ENCODE data around the gene TMEM270. TPM values are rescaled to one million over a fixed set of nuclear protein-coding genes. Genes with fewer than 3 reads are reported as not detected.
A peak's percentile ranks its signal among the peaks of the same experiment; 100 is the strongest.

The TMEM270 gene
- total RNA-seq, 2 donors from 2014 or later, result 4.9 TPM; not detected in 1

DNA sequence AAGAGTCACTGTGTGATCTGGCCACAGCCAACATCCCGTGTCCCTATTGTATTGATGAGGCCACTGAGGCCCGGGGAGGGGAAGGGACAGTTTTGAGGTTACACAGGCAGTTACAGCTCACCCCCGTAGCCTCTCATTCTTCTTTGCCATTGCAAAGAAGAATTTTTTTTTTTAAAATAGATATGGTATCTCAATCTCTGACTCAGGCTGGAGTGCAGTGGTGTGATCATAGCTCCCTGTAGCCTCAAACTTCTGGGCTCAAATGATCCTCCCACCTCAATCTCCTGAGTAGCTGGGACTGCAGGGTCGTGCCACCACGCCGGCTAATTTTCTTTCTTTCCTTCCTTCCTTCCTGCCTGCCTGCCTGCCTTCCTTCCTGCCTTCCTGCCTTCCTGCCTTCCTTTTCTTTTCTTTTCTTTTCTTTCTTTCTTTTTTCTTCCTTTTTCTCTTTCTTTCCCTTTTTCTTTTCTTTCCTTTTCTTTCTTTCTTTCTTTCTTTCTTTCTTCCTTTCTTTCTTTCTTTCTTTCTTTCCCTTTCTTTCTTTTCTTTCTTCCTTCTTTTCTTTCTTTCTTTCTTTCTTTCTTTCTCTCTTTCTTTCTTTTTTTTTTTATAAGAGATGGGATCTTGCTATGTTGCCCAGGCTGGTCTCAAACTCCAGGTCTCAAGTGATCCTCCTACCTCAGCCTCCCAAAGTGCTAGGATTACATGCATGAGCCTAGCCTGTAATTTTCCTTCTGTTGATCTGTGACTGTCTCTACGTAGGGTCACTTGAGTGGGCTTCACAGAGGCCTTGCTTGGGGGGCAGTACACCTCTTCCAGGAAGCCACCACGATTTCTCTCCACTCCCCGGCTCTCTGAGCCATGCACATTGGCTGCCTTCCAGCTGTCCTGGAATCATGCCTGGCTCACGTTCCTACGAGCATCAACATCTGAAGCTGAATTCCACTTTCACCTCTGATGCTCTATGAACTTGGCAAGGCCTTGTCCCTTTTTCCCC, 31.3 kb downstream of the TMEM270 start:
- intact Hi-C loops (cut with DNase I), result loop anchor here (2.0 kb wide), 1 partner anchor 134 kb away; no protein-coding TSS in a partner anchor
- Histone ChIP-seq H3K27ac (no peak overlapping the region), H3K4me3 (no peak overlapping the region), H3K4me1 (replicated peaks) (peaks cover 7% of the 10 kb centered on the region), H3K9me3 (no peaks in the 10 kb centered on the region), H3K36me3 (no peaks in the 10 kb centered on the region), H3K27me3 (replicated peaks; ENCODE audit: insufficient read depth) (no peaks in the 10 kb centered on the region)
- TF ChIP-seq, protein P1, sequence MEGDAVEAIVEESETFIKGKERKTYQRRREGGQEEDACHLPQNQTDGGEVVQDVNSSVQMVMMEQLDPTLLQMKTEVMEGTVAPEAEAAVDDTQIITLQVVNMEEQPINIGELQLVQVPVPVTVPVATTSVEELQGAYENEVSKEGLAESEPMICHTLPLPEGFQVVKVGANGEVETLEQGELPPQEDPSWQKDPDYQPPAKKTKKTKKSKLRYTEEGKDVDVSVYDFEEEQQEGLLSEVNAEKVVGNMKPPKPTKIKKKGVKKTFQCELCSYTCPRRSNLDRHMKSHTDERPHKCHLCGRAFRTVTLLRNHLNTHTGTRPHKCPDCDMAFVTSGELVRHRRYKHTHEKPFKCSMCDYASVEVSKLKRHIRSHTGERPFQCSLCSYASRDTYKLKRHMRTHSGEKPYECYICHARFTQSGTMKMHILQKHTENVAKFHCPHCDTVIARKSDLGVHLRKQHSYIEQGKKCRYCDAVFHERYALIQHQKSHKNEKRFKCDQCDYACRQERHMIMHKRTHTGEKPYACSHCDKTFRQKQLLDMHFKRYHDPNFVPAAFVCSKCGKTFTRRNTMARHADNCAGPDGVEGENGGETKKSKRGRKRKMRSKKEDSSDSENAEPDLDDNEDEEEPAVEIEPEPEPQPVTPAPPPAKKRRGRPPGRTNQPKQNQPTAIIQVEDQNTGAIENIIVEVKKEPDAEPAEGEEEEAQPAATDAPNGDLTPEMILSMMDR (IDR thresholded peaks at IDR 0.05), result no peak
- TF ChIP-seq POLR2AphosphoS5 (IDR thresholded peaks at IDR 0.05), result no peak
- no peak for TF ChIP-seq POLR2A (IDR thresholded peaks at IDR 0.05)
- 53% methylated on average over 11 of the region's 11 CpGs for WGBS
- DNase-seq (ENCODE audit: low spot score), result peak; percentile 33

DNA sequence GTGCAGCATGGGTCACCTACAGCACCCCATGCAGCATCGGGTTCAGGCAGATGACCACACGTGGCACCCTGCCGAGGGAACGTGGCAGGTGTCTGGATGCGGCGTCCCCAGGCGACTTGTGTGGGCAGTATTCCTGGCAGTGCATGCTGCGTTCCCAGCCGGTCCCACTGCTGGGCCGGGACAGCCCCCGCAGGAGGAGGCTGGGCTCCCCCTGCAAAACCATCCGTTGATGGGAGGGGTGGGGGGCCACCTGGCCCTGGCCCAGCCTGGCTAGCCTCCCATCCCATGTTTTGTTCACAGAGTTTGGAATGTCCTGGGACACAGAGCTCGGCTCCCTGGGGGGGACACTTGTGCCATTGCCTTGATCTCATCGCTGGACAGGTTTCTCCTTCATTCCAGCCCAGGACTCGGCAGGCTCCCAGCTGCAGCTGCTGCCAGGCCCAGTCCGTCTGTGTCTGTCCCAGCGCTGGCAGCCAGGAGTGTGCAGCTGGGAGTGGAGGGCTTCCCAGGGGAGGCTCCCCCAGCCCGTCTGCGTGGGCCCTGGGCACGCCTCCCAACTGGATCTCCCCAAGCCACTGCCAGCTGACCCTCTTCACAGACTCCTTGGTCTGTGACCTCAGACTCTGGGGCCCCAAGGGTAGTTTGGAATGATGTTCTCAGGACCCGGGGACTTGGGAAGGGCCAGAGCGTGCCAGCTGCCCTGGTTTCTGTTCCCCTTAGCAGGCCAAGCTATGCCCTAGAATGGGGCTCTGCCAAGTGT, 32.6 kb downstream of the TMEM270 start:
- WGBS, result 25% methylated on average over 19 of the region's 22 CpGs
- intact Hi-C loops (cut with DNase I), result loop anchor here (2.0 kb wide), 1 partner anchor 133 kb away; no protein-coding TSS in a partner anchor
- Histone ChIP-seq H3K27me3 (replicated peaks; ENCODE audit: insufficient read depth) (no peaks in the 10 kb centered on the region), H3K27ac (no peak overlapping the region), H3K4me1 (replicated peaks) (peaks cover 7% of the 10 kb centered on the region), H3K9me3 (no peaks in the 10 kb centered on the region), H3K4me3 (no peak overlapping the region), H3K36me3 (no peaks in the 10 kb centered on the region)
- peak; percentile 33 for DNase-seq (ENCODE audit: low spot score)
- TF ChIP-seq POLR2AphosphoS5 (IDR thresholded peaks at IDR 0.05) (peak; percentile 27), POLR2A (IDR thresholded peaks at IDR 0.05) (no peak)
- TF ChIP-seq, protein P1 (IDR thresholded peaks at IDR 0.05), result no peak

DNA sequence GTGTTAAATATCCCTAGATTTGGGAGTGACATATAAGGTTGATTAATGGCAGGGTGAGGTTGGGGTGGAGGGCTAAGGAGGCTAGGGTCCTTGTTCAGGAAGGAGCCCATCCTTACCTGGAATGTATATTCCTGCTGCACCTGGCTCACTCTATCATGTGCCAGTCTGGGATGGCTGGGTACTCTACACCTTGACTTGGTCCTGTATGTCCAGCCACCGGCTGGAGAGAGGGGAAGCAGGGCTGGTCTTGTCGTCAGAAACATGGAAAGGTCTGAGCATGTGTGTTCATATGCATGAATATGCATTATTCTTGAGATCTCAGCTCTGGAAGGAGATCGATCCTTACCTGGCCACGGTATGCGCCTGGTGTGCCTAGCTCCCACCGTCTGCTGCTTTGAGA, 33.2 kb downstream of the TMEM270 start:
- no peaks in the 10 kb centered on the region for H3K36me3 ChIP-seq
- no peaks in the 10 kb centered on the region for H3K27me3 ChIP-seq (replicated peaks; ENCODE audit: insufficient read depth)
- H3K27ac ChIP-seq, result no peak overlapping the region
- no peak for TF ChIP-seq POLR2A (IDR thresholded peaks at IDR 0.05)
- no peak for TF ChIP-seq POLR2AphosphoS5 (IDR thresholded peaks at IDR 0.05)
- TF ChIP-seq, protein P1 (IDR thresholded peaks at IDR 0.05), result no peak
- intact Hi-C loops (cut with DNase I), result no loop called here
- no peak overlapping the region for H3K4me3 ChIP-seq
- DNase-seq (ENCODE audit: low spot score), result no peak
- no peaks in the 10 kb centered on the region for H3K9me3 ChIP-seq
- WGBS, result 86% methylated on average over 6 of the region's 6 CpGs
- H3K4me1 ChIP-seq (replicated peaks), result peaks cover 7% of the 10 kb centered on the region

DNA sequence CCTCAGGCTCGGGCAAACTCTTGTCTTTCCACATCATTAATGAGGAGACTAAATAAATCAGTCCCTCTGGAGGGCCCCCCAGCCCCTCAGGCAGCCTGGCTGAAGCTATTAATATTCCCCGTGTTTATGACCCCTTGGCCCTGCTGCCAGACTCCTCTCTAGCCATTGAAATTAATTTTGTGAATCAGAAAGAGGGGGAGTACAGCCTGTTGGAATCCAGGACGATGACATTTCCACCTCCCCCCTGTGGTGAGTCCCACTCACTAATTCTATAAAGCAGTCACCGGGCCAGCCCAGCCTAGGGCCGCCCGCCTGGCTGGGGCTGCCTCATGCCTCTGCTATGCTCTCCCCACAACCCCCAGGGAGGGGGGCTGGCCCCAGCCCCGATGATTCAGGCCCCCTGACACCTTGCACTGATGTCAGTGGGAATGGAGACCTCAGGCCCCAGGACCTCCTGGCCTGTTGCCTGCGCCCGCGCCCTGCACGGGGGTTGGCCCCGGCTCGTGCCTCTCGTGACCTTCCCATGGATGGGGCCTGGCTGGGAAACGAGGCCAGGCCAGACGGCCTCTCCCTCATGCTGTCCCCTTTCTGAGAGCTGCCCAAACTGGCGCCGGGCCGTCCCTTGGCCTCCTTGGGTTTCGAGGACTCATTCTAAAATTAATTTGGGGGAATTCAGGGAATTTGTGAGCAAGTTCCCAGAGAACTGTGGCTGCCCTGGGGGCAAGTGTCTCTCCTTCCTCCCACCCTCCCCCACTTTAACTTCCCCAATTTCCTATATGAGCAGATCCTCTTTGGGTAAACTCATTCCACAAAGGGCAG, 34.0 kb downstream of the TMEM270 start:
- intact Hi-C loops (cut with DNase I), result loop anchor here (5.0 kb wide), 1 partner anchor 97 kb away; no protein-coding TSS in a partner anchor
- peaks cover 7% of the 10 kb centered on the region for H3K4me1 ChIP-seq (replicated peaks)
- no peak overlapping the region for H3K27ac ChIP-seq

More for the DNA sequence above, 34.0 kb downstream of the TMEM270 start:
- DNase-seq (ENCODE audit: low spot score), result no peak
- TF ChIP-seq POLR2A (IDR thresholded peaks at IDR 0.05) (no peak), POLR2AphosphoS5 (IDR thresholded peaks at IDR 0.05) (no peak)
- TF ChIP-seq, protein P1 (IDR thresholded peaks at IDR 0.05), result no peak
- no peaks in the 10 kb centered on the region for H3K9me3 ChIP-seq
- WGBS, result 67% methylated on average over 20 of the region's 20 CpGs
- H3K4me3 ChIP-seq, result no peak overlapping the region
- no peaks in the 10 kb centered on the region for H3K27me3 ChIP-seq (replicated peaks; ENCODE audit: insufficient read depth)
- H3K36me3 ChIP-seq, result no peaks in the 10 kb centered on the region
